IMR-90 (cell line): ENCODE data around the gene C20orf202. TPM values are rescaled to one million over a fixed set of nuclear protein-coding genes. Genes with fewer than 3 reads are reported as not detected.

Experiments
- ATAC-seq: fragments of 200-7000 bp; cut with Tn5 transposase; 2 replicates; pipeline ENCODE4 v1.9.1; 2020; ENCODE audit warnings: low read depth, mild to moderate bottlenecking, moderate library complexity
- BruUV-seq: library from RNA; stranded (reverse); fragments of 400-500 nt; replicated peaks from 2 replicates; lab custom pipeline; 2021; lab: Mats Ljungman, UMichigan
- CTCF ChIA-PET: fragments of 300-600 bp; formaldehyde crosslinking; extraction: SDS; loops from one replicate; lab custom pipeline; 2021; ENCODE audit warnings: antibody characterized with exemption; lab: Yijun Ruan, JAX
- POLR2A ChIA-PET: fragments of 300-600 bp; sonication (Branson Sonifier 250); formaldehyde crosslinking; loops from one replicate; lab custom pipeline; 2022; ENCODE audit warnings: antibody characterized with exemption; ENCODE audit not compliant: unreplicated experiment; lab: Charles Lee
- DNase-seq: peaks from one replicate; pipeline ENCODE4 v3.0.0; 2013
- H2AFZ ChIP-seq: replicated peaks from 2 replicates; pipeline ENCODE3; 2013; ENCODE audit warnings: low read length, mild to moderate bottlenecking; ENCODE audit not compliant: poor library complexity
- H2AK5ac ChIP-seq: 2 replicates; pipeline ENCODE4 v1.6.1; 2013; ENCODE audit warnings: low read depth, low read length, inconsistent platforms
- H2AK9ac ChIP-seq: replicated peaks from 2 replicates; pipeline ENCODE3; 2013; ENCODE audit warnings: mild to moderate bottlenecking, low read depth, low read length, moderate library complexity; ENCODE audit not compliant: poor library complexity
- H2BK120ac ChIP-seq: 2 replicates; pipeline ENCODE4 v1.6.1; 2013; ENCODE audit warnings: low read depth, low read length, inconsistent platforms
- H2BK15ac ChIP-seq: 3 replicates; pipeline ENCODE4 v1.6.1; 2013; ENCODE audit warnings: low read depth, low read length, inconsistent platforms
- H2BK20ac ChIP-seq: 2 replicates; pipeline ENCODE4 v1.6.1; 2013; ENCODE audit warnings: low read depth, mild to moderate bottlenecking, inconsistent platforms, low read length, moderate library complexity
- H2BK5ac ChIP-seq: 2 replicates; pipeline ENCODE4 v1.6.1; 2013; ENCODE audit warnings: mild to moderate bottlenecking, low read depth, low read length, inconsistent platforms; ENCODE audit not compliant: poor library complexity, severe bottlenecking
- H3K14ac ChIP-seq: replicated peaks from 2 replicates; pipeline ENCODE4 v1.6.1; 2013; ENCODE audit warnings: low read depth, low read length, inconsistent platforms
- H3K18ac ChIP-seq: 2 replicates; pipeline ENCODE4 v1.6.1; 2013; ENCODE audit warnings: low read depth, low read length, control low read depth
- H3K23ac ChIP-seq: 2 replicates; pipeline ENCODE4 v1.6.1; 2013; ENCODE audit warnings: low read depth, low read length, inconsistent platforms
- H3K27ac ChIP-seq: 2 replicates; pipeline ENCODE4 v1.5.1; 2013; ENCODE audit warnings: mild to moderate bottlenecking, control low read depth, low read length; ENCODE audit not compliant: insufficient read depth
- H3K27me3 ChIP-seq: 2 replicates; pipeline ENCODE4 v1.6.1; 2013; ENCODE audit warnings: low read length; ENCODE audit not compliant: control insufficient read depth, insufficient read depth
- H3K36me3 ChIP-seq: 2 replicates; pipeline ENCODE4 v1.6.1; 2013; ENCODE audit warnings: low read length, mixed read lengths; ENCODE audit not compliant: control insufficient read depth, insufficient read depth
- H3K4ac ChIP-seq: 2 replicates; pipeline ENCODE4 v1.6.1; 2013; ENCODE audit warnings: low read depth, low read length, inconsistent platforms
- H3K4me1 ChIP-seq: 2 replicates; pipeline ENCODE4 v1.6.1; 2013; ENCODE audit warnings: low read length, mixed read lengths; ENCODE audit not compliant: control insufficient read depth, insufficient read depth
- H3K4me2 ChIP-seq: 2 replicates; pipeline ENCODE4 v1.6.1; 2013; ENCODE audit warnings: low read depth, mild to moderate bottlenecking, control low read depth, low read length, moderate library complexity
- H3K4me3 ChIP-seq: 2 replicates; pipeline ENCODE4 v1.5.1; 2013; ENCODE audit warnings: low read depth, mild to moderate bottlenecking, control low read depth, low read length, moderate library complexity; ENCODE audit not compliant: insufficient read depth
- H3K56ac ChIP-seq: 2 replicates; pipeline ENCODE4 v1.6.1; 2013; ENCODE audit warnings: low read length, inconsistent platforms; ENCODE audit not compliant: insufficient read depth; ENCODE audit errors: extremely low read depth
- H3K79me1 ChIP-seq, 2 experiments: 2 replicates each; pipeline ENCODE4 v1.6.1; 2013; ENCODE audit warnings: low read length in 2 of 2, inconsistent platforms in 1 of 2, low read depth in 1 of 2
- H3K9ac ChIP-seq: 2 replicates; pipeline ENCODE4 v1.6.1; 2013; ENCODE audit warnings: low read depth, low read length, control low read depth
- H3K9me1 ChIP-seq: 2 replicates; pipeline ENCODE4 v1.6.1; 2013; ENCODE audit warnings: low read length, inconsistent platforms; ENCODE audit not compliant: insufficient read depth
- H3K9me3 ChIP-seq: 2 replicates; pipeline ENCODE4 v1.6.1; 2013; ENCODE audit warnings: low read length; ENCODE audit not compliant: control insufficient read depth, insufficient read depth
- H4K20me1 ChIP-seq: 2 replicates; pipeline ENCODE4 v1.6.1; 2013; ENCODE audit warnings: low read length, inconsistent platforms; ENCODE audit not compliant: insufficient read depth
- H4K5ac ChIP-seq: 2 replicates; pipeline ENCODE4 v1.6.1; 2013; ENCODE audit warnings: mild to moderate bottlenecking, low read depth, low read length, control low read depth
- H4K8ac ChIP-seq, 2 experiments: 2 replicates each; pipeline ENCODE4 v1.6.1; 2013; ENCODE audit warnings: low read depth in 2 of 2, low read length in 2 of 2, control low read depth in 1 of 2, inconsistent platforms in 1 of 2
- H4K91ac ChIP-seq: 2 replicates; pipeline ENCODE4 v1.6.1; 2013; ENCODE audit warnings: low read depth, low read length, inconsistent platforms; ENCODE audit not compliant: insufficient read depth
- CHD1 ChIP-seq: IDR thresholded peaks from 2 replicates; pipeline ENCODE4 v1.6.1; 2012; ENCODE audit warnings: low read depth, low read length, improper control_type of control experiment
- RAD21 ChIP-seq: IDR thresholded peaks from 2 replicates; pipeline ENCODE4 v1.6.1; 2012; ENCODE audit warnings: low read length, improper control_type of control experiment
- RFX5 ChIP-seq: IDR thresholded peaks from 2 replicates; pipeline ENCODE4 v1.8.0; 2012; ENCODE audit warnings: low read depth, mild to moderate bottlenecking, low read length, moderate library complexity
- WGBS, 2 experiments: methylation state at CpG; one replicate each; pipeline versions ENCODE4 v1.1.5 to v1.1.7; 2013; ENCODE audit warnings: missing lambda C conversion rate in 2 of 2; ENCODE audit not compliant: insufficient read length in 1 of 2; ENCODE audit errors: extremely low coverage in 2 of 2; 5-methylcytosine and 5-hydroxymethylcytosine counted together
- dilution Hi-C: fragments of 300-500 bp; cut with HindIII; formaldehyde crosslinking; loops from one replicate; pipeline ENCODE4 v1.14.3; 2018; ENCODE audit warnings: low sequenced_read_pairs; ENCODE audit not compliant: unreplicated experiment
- in situ Hi-C: fragments of 300-500 bp; cut with MboI; formaldehyde crosslinking; loops from 3 replicates; pipeline ENCODE4 v1.14.3; 2019; ENCODE audit warnings: low sequenced_read_pairs, inconsistent platforms, mixed read lengths
- intact Hi-C: fragments of 100-400 bp; cut with micrococcal nuclease; formaldehyde crosslinking; loops from 2 replicates; pipeline ENCODE4 v1.10.0; 2022
- polyA plus RNA-seq, 3 experiments: library from polyadenylated mRNA; depleted of rRNA; stranded (reverse); fragments of >200 nt; gene quantifications; 2 replicates each; pipeline ENCODE4 v1.2.3, GENCODE V29; 2012; ENCODE audit warnings: low replicate concordance in 1 of 3
- total RNA-seq: library from RNA; depleted of rRNA; stranded (reverse); fragments of >200 nt; gene quantifications from 2 replicates; pipeline ENCODE4 v1.2.3, GENCODE V29; 2012

The C20orf202 gene
- total and polyA plus RNA-seq, 2 of the 4 experiments (the other 2 are of a cell fraction), result not detected

- TF ChIP-seq RAD21 (no peak), CHD1 (no peak), RFX5 (no peak)
- no TSS peak for BruUV-seq
- ChIA-PET POLR2A (no interaction called here), CTCF (interaction anchor here (0.6 to 1.1 kb wide), 4 partner anchors 9 to 94 kb away, joined by 3 to 6 read pairs (median 4); no protein-coding TSS in a partner anchor)
- no peak overlapping the region for H3K9ac ChIP-seq
- no peak overlapping the region for H4K91ac ChIP-seq
- H4K20me1 ChIP-seq, result no peaks in the 10 kb centered on the region
- no peak overlapping the region for H2BK15ac ChIP-seq
- H3K36me3 ChIP-seq, result no peaks in the 10 kb centered on the region
- in situ Hi-C loops (no loop called here), intact Hi-C loops (no loop called here), dilution Hi-C loops (no loop called here)
- H2BK5ac ChIP-seq, result no peak overlapping the region
- no peak overlapping the region for H4K8ac ChIP-seq
- H3K9me1 ChIP-seq, result no peaks in the 10 kb centered on the region
- no CpG with 5 or more reads among the region's 2 CpGs for WGBS, 2 experiments
- H3K9me3 ChIP-seq, result no peaks in the 10 kb centered on the region
- H2AK5ac ChIP-seq, result no peak overlapping the region
- no peak overlapping the region for H3K4me2 ChIP-seq
- H3K27ac ChIP-seq, result no peak overlapping the region
- no peak overlapping the region for H3K23ac ChIP-seq
- H2BK120ac ChIP-seq, result no peak overlapping the region
- DNase-seq (no peak), ATAC-seq (no peak)
- no peak overlapping the region for H3K14ac ChIP-seq
- H3K56ac ChIP-seq, result no peak overlapping the region
- H3K4ac ChIP-seq, result no peak overlapping the region
- no peak overlapping the region for H2BK20ac ChIP-seq
- no peak overlapping the region for H4K5ac ChIP-seq
- H3K18ac ChIP-seq, result no peak overlapping the region
- no peaks in the 10 kb centered on the region for H3K4me1 ChIP-seq
- no peaks in the 10 kb centered on the region for H3K79me1 ChIP-seq
- H2AFZ ChIP-seq, result no peak overlapping the region
- no peak overlapping the region for H3K4me3 ChIP-seq
- no peak overlapping the region for H2AK9ac ChIP-seq
- peaks cover 12% of the 10 kb centered on the region for H3K27me3 ChIP-seq
Observed at GRCh38 chr20:1254254-1254653, 51.0 kb downstream of the C20orf202 start.
